Gastroesophageal sphincter (tissue), 3 donors: ENCODE measurements around the gene ROCK2.

Experiments
- CTCF ChIP-seq, 4 experiments: fragments of 200-600 bp in 2 of 4; fragments of 450-650 bp in 2 of 4; sonication (generic) in 1 of 4; IDR thresholded peaks; one replicate each; pipeline ENCODE4 v1.5.1; 2017 to 2019; ENCODE audit warnings: antibody characterized with exemption in 4 of 4, mild to moderate bottlenecking in 2 of 4, moderate library complexity in 2 of 4
- POLR2A ChIP-seq, 2 donors: fragments of 450-650 bp; IDR thresholded peaks; one replicate each; pipeline ENCODE4 v1.6.1; 2017; ENCODE audit warnings: antibody characterized with exemption in 2 of 2, mild to moderate bottlenecking in 2 of 2, moderate library complexity in 1 of 2
- POLR2AphosphoS5 ChIP-seq: sonication (generic); formaldehyde crosslinking; IDR thresholded peaks from one replicate; pipeline ENCODE4 v1.6.1; 2017; ENCODE audit warnings: antibody characterized with exemption

- TF ChIP-seq CTCF (IDR thresholded peaks at IDR 0.05) (no peak), POLR2A (IDR thresholded peaks at IDR 0.05) (peak; percentile 41 to 66), POLR2AphosphoS5 (peak; percentile 77)
These were observed 189.5 kb downstream of the ROCK2 start for GRCh38 chr2:11154923-11155380.
